Germinal center (tissue), 1 donor: ENCODE results near the gene PLAGL2.
"Not testable (repeated sequence)": the region's sequence is repeated elsewhere in the genome, so short reads cannot be mapped to it uniquely, and the experiment has no call there.

Experiments
- DNase-seq: peaks from one replicate; pipeline ENCODE4 v3.0.0; 2012; ENCODE audit warnings: mixed read lengths, low spot score

The PLAGL2 gene

GRCh38 chr20:32203356-32204204 lies 4.0 kb downstream of the PLAGL2 start:
- no peak for DNase-seq

- DNase-seq: no peak
Observed at GRCh38 chr20:32201977-32202363, 5.6 kb downstream of the PLAGL2 start.

GRCh38 chr20:32201296-32201976 lies 6.1 kb downstream of the PLAGL2 start:
- no peak for DNase-seq

- DNase-seq: no peak
Observed at GRCh38 chr20:32199006-32199405, 8.5 kb downstream of the PLAGL2 start.

- DNase-seq: not testable (repeated sequence)
Observed at GRCh38 chr20:32197136-32197535, 10.4 kb downstream of the PLAGL2 start.

- DNase-seq: not testable (repeated sequence)
Observed at GRCh38 chr20:32196613-32197012, 10.9 kb downstream of the PLAGL2 start.

- no peak for DNase-seq
Observed at GRCh38 chr20:32195581-32195980, 12.0 kb downstream of the PLAGL2 start.

- no peak for DNase-seq
Observed at GRCh38 chr20:32193996-32194395, 13.5 kb downstream of the PLAGL2 start.

GRCh38 chr20:32193336-32193735 lies 14.2 kb downstream of the PLAGL2 start:
- DNase-seq: not testable (repeated sequence)

- no peak for DNase-seq
Observed at GRCh38 chr20:32192698-32193097, 14.8 kb downstream of the PLAGL2 start.

GRCh38 chr20:32191873-32192272 lies 15.7 kb downstream of the PLAGL2 start:
- DNase-seq: no peak

GRCh38 chr20:32191422-32191821 lies 16.1 kb downstream of the PLAGL2 start:
- no peak for DNase-seq

- no peak for DNase-seq
Observed at GRCh38 chr20:32190616-32191415, 16.7 kb downstream of the PLAGL2 start.

GRCh38 chr20:32189691-32190615 lies 17.6 kb downstream of the PLAGL2 start:
- peak; percentile 41 for DNase-seq

GRCh38 chr20:32189123-32189410 lies 18.5 kb downstream of the PLAGL2 start:
- no peak for DNase-seq

- DNase-seq: no peak
Observed at GRCh38 chr20:32188376-32189122, 19.0 kb downstream of the PLAGL2 start.

GRCh38 chr20:32186506-32186905 lies 21.0 kb downstream of the PLAGL2 start:
- no peak for DNase-seq

GRCh38 chr20:32184961-32185603 lies 22.5 kb downstream of the PLAGL2 start:
- no peak for DNase-seq

- no peak for DNase-seq
Observed at GRCh38 chr20:32183947-32184635, 23.5 kb downstream of the PLAGL2 start.

- DNase-seq: no peak
Observed at GRCh38 chr20:32181606-32182005, 25.9 kb downstream of the PLAGL2 start.
